Measurements from ENCODE around the gene TRIM27. TPM values are rescaled to one million over a fixed set of nuclear protein-coding genes. Genes with fewer than 3 reads are reported as not detected.
"Not testable (repeated sequence)": the region's sequence is repeated elsewhere in the genome, so short reads cannot be mapped to it uniquely, and the experiment has no call there.

Gene TRIM27
- total RNA-seq, 6 experiments from 2014 or later, result 31.5 to 54.8 (median 36.7) TPM

DNA sequence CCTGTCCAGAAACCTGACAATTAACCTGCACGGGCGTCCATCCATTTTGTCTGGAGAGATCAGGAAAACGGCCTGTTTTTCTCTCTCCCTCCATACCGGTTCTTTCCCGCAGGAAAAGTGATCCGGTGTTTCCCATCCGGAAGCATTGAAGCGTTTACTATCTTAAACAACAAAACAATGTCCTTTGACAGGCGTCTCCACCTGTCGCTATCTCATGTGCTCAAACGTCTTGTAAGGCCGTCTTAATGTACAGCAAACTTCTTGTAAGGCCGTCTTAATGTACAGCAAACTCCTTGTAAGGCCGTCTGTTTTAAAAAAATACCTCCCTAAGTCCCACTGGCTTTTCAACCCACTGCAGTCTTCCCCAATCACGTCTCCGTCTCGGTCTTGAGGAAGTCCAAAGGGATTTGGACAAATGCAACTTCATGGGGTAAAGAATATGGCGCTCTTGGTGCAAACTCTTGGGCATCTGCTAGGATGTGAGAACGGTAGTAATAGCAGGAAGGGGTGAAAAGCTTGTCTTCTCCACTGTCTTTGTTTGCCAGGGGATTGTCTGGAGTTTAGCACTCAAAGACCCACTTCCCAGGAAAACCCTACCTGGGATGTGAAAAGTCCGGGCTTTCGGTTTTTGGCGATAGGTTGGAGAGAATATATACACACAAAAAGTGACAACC, 29.9 kb upstream of the TRIM27 start:
- ATAC-seq (peak in 3 of 4 donors; percentile 35 to 45 (median 44)), DNase-seq (no peak)
- H3K27me3 ChIP-seq, result no peaks in the 10 kb centered on the region

GRCh38 chr6:28953039-28953584, 29.3 kb upstream of the TRIM27 start:
- Histone ChIP-seq H3K9me3 (no peaks in the 10 kb centered on the region), H3K36me3 (no peaks in the 10 kb centered on the region), H3K4me3 (peak overlapping the region; percentile 8 to 29 (median 9)), H3K27me3 (no peaks in the 10 kb centered on the region), H3K4me1 (no peaks in the 10 kb centered on the region), H3K27ac (no peak overlapping the region)
- intact Hi-C loops (cut with DNase I), result no loop called here
- peak; percentile 37 to 85 (median 80) for ATAC-seq
- TF ChIP-seq POLR2A (IDR thresholded peaks at IDR 0.05), result no peak
- TF ChIP-seq, protein P1, sequence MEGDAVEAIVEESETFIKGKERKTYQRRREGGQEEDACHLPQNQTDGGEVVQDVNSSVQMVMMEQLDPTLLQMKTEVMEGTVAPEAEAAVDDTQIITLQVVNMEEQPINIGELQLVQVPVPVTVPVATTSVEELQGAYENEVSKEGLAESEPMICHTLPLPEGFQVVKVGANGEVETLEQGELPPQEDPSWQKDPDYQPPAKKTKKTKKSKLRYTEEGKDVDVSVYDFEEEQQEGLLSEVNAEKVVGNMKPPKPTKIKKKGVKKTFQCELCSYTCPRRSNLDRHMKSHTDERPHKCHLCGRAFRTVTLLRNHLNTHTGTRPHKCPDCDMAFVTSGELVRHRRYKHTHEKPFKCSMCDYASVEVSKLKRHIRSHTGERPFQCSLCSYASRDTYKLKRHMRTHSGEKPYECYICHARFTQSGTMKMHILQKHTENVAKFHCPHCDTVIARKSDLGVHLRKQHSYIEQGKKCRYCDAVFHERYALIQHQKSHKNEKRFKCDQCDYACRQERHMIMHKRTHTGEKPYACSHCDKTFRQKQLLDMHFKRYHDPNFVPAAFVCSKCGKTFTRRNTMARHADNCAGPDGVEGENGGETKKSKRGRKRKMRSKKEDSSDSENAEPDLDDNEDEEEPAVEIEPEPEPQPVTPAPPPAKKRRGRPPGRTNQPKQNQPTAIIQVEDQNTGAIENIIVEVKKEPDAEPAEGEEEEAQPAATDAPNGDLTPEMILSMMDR (IDR thresholded peaks at IDR 0.05), result no peak
- no peak for DNase-seq
- 16% methylated on average over 13 of the region's 13 CpGs for WGBS (ENCODE audit: insufficient coverage, low coverage, low lambda C conversion rate, missing lambda C conversion rate)

More for the DNA sequence above, 29.9 kb upstream of the TRIM27 start:
- whole genome bisulfite sequencing (ENCODE audit: insufficient coverage, low coverage, low lambda C conversion rate, missing lambda C conversion rate), result 3% methylated on average over 22 of the region's 22 CpGs
- TF ChIP-seq POLR2A (IDR thresholded peaks at IDR 0.05), result no peak
- TF ChIP-seq, protein P1 (IDR thresholded peaks at IDR 0.05), result no peak
- no peaks in the 10 kb centered on the region for H3K36me3 ChIP-seq
- peak overlapping the region; percentile 8 to 29 (median 9) for H3K4me3 ChIP-seq
- no peaks in the 10 kb centered on the region for H3K9me3 ChIP-seq
- no peaks in the 10 kb centered on the region for H3K4me1 ChIP-seq
- intact Hi-C loops (cut with DNase I), result no loop called here
- no peak overlapping the region for H3K27ac ChIP-seq

GRCh38 chr6:28949656-28950195, 25.9 kb upstream of the TRIM27 start:
- ATAC-seq; H3K36me3 ChIP-seq; H3K27ac ChIP-seq; intact Hi-C loops (cut with DNase I); H3K4me3 ChIP-seq; H3K4me1 ChIP-seq; H3K9me3 ChIP-seq; DNase-seq; H3K27me3 ChIP-seq: not testable (repeated sequence)
- WGBS (ENCODE audit: insufficient coverage, low coverage, low lambda C conversion rate, missing lambda C conversion rate), result no CpG with 5 or more reads among the region's 41 CpGs

DNA sequence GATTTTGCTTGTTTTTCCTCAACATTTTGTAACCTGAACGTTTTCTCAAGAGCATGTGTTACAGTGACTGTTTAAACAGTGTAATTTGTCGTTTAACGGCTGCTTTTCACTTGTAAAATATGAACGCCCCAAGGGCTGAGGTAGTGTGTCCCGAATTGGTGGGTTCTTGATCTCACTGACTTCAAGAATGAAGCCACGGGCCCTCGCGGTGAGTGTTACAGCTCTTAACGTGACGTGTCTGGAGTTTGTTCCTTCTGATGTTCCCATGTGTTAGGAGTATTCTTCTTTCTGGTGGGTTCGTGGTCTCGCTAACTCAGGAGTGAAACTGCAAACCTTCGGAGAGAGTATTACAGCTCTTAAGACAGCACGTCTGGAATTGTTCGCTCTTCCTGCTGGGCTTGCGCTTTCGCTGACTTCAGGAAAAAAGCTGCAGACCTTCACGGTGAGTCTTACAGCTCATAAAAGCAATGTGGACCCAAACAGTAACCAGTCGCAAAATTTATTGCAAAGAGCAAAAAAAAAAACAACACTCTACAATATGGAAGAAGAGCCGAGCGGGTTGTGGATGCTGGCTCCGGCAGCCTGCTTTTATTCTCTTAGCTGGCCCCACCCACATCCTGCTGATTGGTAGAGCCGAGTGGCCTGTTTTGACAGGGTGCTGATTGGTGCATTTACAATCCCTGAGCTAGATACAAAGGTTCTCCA, 25.1 kb upstream of the TRIM27 start:
- H3K27me3 ChIP-seq, result no peaks in the 10 kb centered on the region
- H3K27ac ChIP-seq, result no peak overlapping the region
- intact Hi-C loops (cut with DNase I), result no loop called here
- ATAC-seq, result no peak
- DNase-seq, result no peak
- no peaks in the 10 kb centered on the region for H3K36me3 ChIP-seq
- peaks cover 0 to 7% (median 0%) of the 10 kb centered on the region in 4 donors for H3K4me1 ChIP-seq
- WGBS (ENCODE audit: insufficient coverage, low coverage, low lambda C conversion rate, missing lambda C conversion rate), result 85% methylated on average over 23 of the region's 23 CpGs
- TF ChIP-seq POLR2A (IDR thresholded peaks at IDR 0.05), result no peak
- TF ChIP-seq, protein P1 (IDR thresholded peaks at IDR 0.05), result no peak
- no peaks in the 10 kb centered on the region for H3K9me3 ChIP-seq
- no peak overlapping the region for H3K4me3 ChIP-seq

Measured in right lobe of liver (tissue), 6 donors.